Measurements from ENCODE around the gene ZXDC. TPM values are rescaled to one million over a fixed set of nuclear protein-coding genes. Genes with fewer than 3 reads are reported as not detected.

The ZXDC gene
- total RNA-seq, 1 experiment from 2014 or later: 33.3 TPM

DNA sequence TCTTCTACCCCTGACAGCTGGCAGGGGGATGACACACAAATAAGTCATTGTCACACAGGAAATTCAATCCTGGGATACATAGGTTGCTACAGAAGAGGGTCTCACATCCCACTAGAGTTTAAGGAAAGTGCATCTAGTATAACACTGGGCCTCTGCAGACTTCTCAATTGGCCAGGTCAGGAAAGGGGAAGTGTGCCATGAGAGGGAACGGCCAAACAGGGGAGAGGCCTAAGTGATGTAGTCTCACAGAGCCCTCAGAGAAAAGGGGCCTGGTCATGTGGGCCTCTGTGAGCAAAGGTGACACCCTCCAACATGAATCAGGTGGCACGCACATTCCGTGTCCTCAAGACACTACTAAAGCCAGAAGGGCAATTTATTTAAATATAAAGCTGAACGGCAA is 11.2 kb downstream of the ZXDC start:
- ChIA-PET CTCF (no interaction called here), POLR2A (no interaction called here)
- Histone ChIP-seq H3K4me1 (ENCODE audit: control insufficient read depth, insufficient read depth, low read length) (no peaks in the 10 kb centered on the region), H3K27ac (ENCODE audit: low read length) (no peak overlapping the region), H3K27me3 (ENCODE audit: control insufficient read depth, insufficient read depth, low read length) (no peaks in the 10 kb centered on the region), H3K9me3 (ENCODE audit: control insufficient read depth, insufficient read depth, low read depth, low read length) (no peaks in the 10 kb centered on the region), H3K36me3 (ENCODE audit: control insufficient read depth, insufficient read depth, low read length) (peaks cover 33% of the 10 kb centered on the region), H3K4me3 (ENCODE audit: low read depth in 2 of 2, low read length in 2 of 2) (no peak overlapping the region)
- intact Hi-C loops (cut with micrococcal nuclease; ENCODE audit: unreplicated experiment): no loop called here
- ATAC-seq (no peak), DNase-seq (ENCODE audit: low read depth, low spot score) (no peak)
- no TSS peak for BruUV-seq (replicated peaks)
- TF ChIP-seq TCF7L2 (IDR thresholded peaks at IDR 0.05; ENCODE audit: low read depth, low read length) (no peak), POLR2AphosphoS5 (IDR thresholded peaks at IDR 0.05; ENCODE audit: low read depth, low read length) (no peak), SIN3A (IDR thresholded peaks at IDR 0.05; ENCODE audit: borderline replicate concordance, insufficient read depth, low read depth, low read length) (no peak)
- TF ChIP-seq, protein P1, sequence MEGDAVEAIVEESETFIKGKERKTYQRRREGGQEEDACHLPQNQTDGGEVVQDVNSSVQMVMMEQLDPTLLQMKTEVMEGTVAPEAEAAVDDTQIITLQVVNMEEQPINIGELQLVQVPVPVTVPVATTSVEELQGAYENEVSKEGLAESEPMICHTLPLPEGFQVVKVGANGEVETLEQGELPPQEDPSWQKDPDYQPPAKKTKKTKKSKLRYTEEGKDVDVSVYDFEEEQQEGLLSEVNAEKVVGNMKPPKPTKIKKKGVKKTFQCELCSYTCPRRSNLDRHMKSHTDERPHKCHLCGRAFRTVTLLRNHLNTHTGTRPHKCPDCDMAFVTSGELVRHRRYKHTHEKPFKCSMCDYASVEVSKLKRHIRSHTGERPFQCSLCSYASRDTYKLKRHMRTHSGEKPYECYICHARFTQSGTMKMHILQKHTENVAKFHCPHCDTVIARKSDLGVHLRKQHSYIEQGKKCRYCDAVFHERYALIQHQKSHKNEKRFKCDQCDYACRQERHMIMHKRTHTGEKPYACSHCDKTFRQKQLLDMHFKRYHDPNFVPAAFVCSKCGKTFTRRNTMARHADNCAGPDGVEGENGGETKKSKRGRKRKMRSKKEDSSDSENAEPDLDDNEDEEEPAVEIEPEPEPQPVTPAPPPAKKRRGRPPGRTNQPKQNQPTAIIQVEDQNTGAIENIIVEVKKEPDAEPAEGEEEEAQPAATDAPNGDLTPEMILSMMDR (IDR thresholded peaks at IDR 0.05): no peak
- TF ChIP-seq, protein P2, sequence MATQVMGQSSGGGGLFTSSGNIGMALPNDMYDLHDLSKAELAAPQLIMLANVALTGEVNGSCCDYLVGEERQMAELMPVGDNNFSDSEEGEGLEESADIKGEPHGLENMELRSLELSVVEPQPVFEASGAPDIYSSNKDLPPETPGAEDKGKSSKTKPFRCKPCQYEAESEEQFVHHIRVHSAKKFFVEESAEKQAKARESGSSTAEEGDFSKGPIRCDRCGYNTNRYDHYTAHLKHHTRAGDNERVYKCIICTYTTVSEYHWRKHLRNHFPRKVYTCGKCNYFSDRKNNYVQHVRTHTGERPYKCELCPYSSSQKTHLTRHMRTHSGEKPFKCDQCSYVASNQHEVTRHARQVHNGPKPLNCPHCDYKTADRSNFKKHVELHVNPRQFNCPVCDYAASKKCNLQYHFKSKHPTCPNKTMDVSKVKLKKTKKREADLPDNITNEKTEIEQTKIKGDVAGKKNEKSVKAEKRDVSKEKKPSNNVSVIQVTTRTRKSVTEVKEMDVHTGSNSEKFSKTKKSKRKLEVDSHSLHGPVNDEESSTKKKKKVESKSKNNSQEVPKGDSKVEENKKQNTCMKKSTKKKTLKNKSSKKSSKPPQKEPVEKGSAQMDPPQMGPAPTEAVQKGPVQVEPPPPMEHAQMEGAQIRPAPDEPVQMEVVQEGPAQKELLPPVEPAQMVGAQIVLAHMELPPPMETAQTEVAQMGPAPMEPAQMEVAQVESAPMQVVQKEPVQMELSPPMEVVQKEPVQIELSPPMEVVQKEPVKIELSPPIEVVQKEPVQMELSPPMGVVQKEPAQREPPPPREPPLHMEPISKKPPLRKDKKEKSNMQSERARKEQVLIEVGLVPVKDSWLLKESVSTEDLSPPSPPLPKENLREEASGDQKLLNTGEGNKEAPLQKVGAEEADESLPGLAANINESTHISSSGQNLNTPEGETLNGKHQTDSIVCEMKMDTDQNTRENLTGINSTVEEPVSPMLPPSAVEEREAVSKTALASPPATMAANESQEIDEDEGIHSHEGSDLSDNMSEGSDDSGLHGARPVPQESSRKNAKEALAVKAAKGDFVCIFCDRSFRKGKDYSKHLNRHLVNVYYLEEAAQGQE (IDR thresholded peaks at IDR 0.05; ENCODE audit: insufficient read depth in 1 of 2, low read depth in 2 of 2, low read length in 1 of 2): no peak
- in situ Hi-C loops (cut with HindIII; ENCODE audit: low pct_unique_long_range_greater_than_20kb, low sequenced_read_pairs): no loop called here

DNA sequence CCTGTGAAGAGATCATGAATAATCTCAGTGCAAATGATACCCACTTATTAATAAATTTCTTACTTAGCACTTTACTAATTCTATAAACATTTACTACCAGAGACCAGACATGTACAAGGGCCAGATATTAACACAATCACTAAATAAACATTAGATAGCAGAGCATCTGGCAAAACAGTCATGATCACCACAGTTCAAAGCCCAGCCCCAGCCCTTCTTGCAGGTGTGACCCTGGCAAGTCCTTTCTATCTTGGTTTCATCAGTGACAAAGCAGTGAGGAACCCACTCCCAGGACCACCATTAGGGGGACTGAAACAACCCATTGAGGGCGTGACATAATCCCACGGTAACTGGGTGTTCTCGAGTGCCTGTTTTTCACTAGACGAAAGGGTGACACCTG is 11.6 kb downstream of the ZXDC start:
- no peaks in the 10 kb centered on the region for H3K9me3 ChIP-seq (ENCODE audit: control insufficient read depth, insufficient read depth, low read depth, low read length)
- H3K27me3 ChIP-seq (ENCODE audit: control insufficient read depth, insufficient read depth, low read length): no peaks in the 10 kb centered on the region
- no peak for TF ChIP-seq SIN3A (IDR thresholded peaks at IDR 0.05; ENCODE audit: borderline replicate concordance, insufficient read depth, low read depth, low read length)
- TF ChIP-seq, protein P1 (IDR thresholded peaks at IDR 0.05): no peak
- TF ChIP-seq, protein P2 (IDR thresholded peaks at IDR 0.05; ENCODE audit: insufficient read depth in 1 of 2, low read depth in 2 of 2, low read length in 1 of 2): no peak
- no peak for TF ChIP-seq POLR2AphosphoS5 (IDR thresholded peaks at IDR 0.05; ENCODE audit: low read depth, low read length)
- no peak for TF ChIP-seq TCF7L2 (IDR thresholded peaks at IDR 0.05; ENCODE audit: low read depth, low read length)
- no peak for DNase-seq (ENCODE audit: low read depth, low spot score)
- H3K4me1 ChIP-seq (ENCODE audit: control insufficient read depth, insufficient read depth, low read length): no peaks in the 10 kb centered on the region
- H3K27ac ChIP-seq (ENCODE audit: low read length): no peak overlapping the region
- BruUV-seq (replicated peaks): no TSS peak
- ATAC-seq: no peak
- ChIA-PET POLR2A (no interaction called here), CTCF (no interaction called here)
- in situ Hi-C loops (cut with HindIII; ENCODE audit: low pct_unique_long_range_greater_than_20kb, low sequenced_read_pairs) (no loop called here), intact Hi-C loops (cut with micrococcal nuclease; ENCODE audit: unreplicated experiment) (no loop called here)
- H3K36me3 ChIP-seq (ENCODE audit: control insufficient read depth, insufficient read depth, low read length): peaks cover 33% of the 10 kb centered on the region
- H3K4me3 ChIP-seq (ENCODE audit: low read depth in 2 of 2, low read length in 2 of 2): no peak overlapping the region

All from Panc1 (cell line).